HG02623 (cell line): Measurements from ENCODE around the gene FGFR4.

Experiments used
- ATAC-seq: cut with Tn5 transposase; IDR thresholded peaks from one replicate; pipeline ENCODE4 v1.9.1; 2021; ENCODE audit warnings: moderate library complexity; ENCODE audit not compliant: unreplicated experiment

Gene FGFR4

DNA sequence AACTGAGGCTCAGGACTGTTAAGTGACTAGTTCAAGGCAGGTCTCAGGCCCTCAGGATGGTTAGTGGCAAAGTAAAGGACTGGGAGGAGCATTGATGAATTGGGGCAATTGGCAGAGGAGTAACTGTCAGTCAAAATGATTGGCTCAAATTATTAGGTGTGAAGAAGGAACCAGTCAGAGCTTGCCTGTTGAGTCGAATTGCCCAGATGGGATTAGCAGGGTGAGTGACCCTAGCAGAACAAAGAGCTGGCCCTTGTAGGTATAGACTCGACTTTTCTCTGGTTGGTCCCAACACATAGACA lies 44.3 kb downstream of the FGFR4 start:
- no peak for ATAC-seq

DNA sequence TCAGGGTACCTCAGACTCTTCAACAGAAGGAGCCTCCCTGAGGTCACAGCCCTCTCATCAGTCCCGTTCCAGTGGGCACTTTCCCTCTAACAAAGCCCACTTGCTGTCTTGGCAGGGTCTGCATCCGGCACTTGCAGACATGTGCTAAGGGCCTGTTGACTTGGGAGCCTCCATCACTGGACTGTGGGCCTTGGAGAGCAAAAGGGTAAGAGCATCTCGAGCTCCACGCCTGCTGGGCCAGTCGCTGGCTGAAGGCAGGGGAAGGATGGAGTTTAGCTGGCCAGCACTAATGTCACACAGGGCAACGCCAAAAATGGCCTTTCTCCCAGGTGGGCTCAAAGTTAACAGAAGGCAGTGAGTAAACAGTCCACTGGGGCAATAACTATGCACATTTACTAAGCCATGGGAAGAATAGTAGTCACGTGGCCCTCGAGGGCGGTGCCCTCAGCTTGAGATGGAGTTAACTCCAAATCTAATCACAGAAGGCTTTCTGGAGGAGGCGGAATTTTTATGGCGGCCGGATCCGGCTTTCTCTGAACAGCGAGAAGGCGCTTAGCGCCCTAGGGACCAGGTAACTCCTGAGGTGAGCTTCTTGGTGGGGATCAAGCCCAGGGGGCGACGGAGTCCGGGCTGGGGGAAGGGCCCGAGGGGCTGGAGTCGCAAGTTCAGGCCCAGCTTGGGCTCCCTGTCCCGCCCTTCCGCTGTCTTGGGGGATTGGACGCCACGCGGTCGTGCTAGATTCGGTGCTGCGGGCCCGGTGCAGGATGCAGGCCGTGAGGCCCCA lies 44.8 kb downstream of the FGFR4 start:
- no peak for ATAC-seq

DNA sequence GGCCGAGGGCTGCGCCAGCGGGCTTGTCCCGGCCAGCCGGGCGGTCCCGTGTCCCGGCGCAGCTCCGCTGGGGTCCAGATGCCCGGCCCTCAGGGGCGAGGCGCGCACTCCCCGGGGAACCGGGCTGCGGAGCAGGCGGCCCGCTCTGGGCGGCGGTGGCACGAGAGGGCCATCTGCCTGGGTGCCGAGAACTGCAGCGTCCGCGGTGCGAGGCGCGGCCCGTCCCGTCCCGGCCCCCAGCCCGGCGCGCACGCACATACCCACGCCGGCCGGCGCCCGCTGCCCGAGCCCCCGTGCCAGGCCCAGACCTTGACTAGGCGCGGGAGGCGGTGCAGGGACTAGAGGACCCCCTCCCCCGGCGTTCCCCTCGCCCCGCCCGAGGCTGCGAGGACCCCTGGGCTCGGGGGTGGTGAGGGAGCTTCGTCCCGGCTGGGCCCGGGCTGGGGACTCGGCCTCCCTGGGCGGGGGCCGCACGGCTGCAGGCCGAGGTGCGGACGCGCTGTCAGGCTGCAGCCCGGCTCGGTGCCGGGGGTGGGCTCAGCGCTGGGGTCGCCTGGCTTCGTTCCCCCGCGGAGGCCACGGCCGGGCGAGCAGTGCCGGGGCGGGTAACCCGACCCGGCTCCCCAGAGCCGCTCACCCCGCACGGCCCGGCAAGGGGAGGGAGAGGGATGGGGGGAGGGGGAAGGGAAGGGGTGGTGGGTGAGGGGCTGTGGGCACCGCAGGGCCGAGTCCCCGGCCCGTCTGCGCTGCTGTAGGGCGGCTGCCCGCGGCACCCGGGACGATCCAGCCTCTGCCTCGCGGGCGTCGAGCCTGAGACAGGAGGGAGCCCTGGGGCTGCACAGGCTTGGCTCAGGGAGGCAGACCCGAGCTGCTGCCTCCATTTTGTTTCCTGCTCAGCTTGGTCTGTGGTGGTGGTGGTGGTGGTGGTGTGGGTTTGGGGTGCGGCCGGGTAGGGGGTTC lies 45.7 kb downstream of the FGFR4 start:
- peak; percentile 0 for ATAC-seq

DNA sequence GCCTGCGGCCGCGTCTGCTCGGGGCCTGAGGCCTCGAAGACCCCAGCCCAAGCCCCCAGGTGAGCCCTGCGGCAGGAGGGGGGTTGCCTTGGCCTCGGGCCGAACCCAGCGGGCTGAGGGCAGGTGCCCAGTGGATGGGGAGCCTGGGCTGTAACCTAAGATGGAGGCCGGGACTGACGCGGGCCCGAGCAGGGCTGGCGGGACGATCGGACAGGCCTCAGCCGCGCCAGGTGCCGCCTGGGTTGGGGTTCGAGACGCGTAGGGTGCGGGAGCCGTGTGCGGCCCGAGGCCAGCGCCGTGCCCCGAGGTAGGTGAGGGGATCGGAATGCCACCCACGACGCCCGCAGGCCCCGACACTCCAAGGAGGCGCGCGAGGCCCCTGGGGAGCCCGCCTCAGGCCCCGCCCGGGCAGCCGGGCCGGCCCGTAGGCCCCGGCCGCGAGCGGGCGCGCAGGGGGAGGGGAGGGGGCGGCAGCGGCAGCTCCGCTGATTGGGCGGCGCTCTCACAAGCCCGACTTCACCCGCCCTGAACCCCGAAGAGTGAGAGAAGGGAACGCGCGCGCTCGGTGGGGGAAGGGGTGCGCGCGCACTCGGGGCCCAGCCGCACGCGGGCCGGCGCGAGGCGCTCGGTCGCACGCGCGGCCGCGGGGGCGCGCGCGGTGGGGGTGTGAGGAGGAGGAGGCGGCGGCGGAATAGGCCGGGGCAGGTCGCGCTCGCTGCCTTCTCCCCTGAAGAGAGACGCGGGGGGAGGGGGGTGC lies 46.6 kb downstream of the FGFR4 start, which contains the start of gene NSD1:
Gene NSD1 (plus strand): TSS at position 678 of the 757 bp plus-strand sequence. CDS start 1,331 bp downstream, outside the sequence.
- ATAC-seq, result peak; percentile 50

DNA sequence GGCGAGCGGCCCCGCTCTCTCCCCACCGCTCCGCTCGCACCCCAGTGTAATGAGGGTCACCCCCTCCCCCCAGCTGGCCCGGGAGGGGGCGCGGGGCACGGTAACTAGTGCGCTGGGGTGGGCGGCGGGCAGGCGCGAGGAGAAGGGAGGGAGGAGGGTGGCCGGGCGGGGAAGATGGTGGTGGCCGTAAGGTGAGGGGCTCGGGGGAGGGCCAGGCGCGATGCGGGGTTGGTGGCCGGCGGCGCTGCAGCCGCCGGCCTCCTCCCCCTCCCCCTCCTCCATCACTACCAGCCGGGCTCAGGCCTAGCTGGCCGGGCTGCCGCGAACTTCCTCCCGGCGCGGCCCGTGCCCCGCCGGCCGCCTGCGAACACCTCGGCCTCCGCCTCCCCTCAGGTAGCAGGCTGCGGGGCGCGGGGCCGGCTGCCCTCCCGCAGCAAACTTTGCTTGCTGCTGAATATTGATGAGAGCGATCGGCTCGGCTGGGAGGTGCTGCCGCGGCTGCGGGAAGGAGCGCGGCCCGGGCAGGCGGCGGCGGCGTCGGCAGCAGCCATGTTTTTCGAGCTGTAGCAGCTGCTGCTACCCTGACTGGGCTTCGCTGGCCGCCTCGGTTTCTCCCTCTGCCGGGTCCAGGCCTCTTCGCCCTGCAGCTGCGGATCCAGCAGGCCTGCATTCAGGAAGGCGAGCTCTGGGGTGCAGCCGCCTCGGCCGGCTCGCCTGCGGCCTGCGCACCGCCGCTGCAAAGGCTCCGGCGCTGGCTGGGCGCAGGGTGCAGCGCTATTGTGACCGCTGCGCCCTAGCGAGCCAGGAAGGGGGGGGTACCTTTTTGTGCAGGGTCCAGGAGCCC lies 47.4 kb downstream of the FGFR4 start:
- peak; percentile 23 for ATAC-seq

DNA sequence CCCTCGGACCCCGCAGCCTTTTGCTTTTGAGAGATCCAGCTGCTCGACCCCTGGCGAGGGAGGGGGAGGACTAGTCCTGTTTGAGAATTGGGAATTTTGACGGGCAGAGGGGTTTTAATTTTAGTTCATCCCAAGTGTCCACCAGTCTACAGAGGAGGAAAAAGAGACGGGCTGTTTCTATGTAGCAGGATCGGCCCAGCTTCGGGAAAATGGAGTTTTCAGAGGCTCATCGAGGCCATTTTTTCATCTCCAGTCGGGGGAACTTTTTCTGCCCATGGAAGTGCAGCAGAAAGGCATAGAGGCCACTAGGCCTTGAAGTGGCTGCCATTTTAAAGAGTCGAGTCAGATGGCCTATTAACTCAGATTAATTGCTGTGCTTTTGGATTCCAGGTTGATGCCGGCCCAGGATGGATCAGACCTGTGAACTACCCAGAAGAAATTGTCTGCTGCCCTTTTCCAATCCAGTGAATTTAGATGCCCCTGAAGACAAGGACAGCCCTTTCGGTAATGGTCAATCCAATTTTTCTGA lies 48.0 kb downstream of the FGFR4 start:
- ATAC-seq, result no peak

DNA sequence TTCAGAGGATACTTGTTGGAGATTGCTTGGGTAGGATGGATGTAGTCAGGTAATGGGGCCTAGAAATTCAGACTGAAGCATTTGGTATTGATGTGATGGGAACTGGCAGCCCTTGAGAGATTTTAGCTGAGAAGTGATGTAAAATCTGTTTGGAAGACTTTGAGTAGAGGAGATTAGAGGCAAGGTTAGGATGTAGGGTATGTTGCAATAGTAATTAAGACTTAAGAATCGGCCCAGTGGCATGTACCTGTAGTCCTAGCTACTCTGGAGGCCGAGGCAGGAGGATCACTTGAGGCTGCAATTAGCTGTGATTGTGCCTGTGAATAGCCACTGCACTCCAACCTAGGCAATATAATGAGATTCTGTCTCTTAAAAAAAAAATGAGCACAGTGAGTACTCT lies 53.6 kb downstream of the FGFR4 start:
- no peak for ATAC-seq

DNA sequence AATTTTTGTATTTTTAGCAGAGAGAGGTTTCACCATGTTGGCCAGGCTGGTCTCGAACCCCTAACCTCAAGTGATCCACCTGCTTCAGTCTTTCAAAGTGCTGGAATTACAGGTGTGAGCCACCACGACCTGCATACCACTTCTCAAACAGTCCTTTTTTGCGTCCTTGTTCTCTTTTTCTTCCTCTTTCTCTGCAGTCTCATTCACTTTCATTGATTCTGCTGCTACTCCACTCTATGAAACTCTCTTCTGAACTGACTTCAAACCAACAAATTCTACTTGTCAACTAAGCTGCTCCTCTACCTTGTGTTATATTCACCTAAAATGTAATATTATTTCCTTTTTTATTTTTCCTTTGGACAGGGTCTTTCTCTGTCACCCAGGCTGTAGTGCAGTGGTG lies 54.8 kb downstream of the FGFR4 start:
- no peak for ATAC-seq

DNA sequence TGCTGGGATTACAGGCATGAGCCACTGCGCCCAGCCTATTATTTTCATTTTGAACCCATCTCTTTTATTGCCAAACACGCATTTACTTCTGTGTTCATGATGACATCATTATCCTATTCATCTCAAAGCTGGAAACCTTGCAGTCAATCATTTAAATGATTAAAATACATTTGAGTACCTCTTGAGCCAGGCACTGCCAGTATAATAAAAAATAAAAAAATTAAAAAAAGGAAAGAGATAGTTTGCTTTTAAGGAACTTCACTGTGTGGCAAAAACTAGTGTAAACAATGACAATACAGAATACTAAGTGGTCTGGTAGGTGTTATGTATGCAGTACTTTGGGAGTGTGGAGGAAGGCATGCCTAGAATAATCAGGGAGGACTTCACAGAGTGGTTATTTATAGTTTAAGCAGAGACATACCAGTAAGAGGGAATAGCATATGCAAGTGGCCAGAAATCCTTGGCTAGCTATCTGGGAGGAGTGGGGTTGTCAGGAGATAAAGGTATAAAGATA lies 55.4 kb downstream of the FGFR4 start:
- ATAC-seq, result no peak

DNA sequence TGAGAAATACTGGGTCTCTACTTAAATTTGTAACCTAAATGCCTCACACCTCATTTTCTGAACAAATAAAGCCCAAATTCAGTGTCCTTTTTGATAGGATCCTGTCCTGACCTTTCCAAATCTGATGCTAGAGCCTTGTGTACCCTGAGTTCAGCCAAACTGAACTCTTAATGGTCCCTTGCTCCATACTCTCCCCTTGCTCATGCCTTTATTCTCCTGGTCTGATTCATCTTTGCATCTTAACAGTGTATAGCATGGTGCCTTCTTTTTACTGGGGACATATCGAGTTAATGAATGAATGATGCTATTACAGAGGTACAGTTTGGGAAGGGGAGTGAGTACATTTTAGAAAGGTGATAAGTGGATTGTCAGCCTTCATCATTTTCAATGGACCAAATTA lies 56.1 kb downstream of the FGFR4 start:
- ATAC-seq, result no peak

DNA sequence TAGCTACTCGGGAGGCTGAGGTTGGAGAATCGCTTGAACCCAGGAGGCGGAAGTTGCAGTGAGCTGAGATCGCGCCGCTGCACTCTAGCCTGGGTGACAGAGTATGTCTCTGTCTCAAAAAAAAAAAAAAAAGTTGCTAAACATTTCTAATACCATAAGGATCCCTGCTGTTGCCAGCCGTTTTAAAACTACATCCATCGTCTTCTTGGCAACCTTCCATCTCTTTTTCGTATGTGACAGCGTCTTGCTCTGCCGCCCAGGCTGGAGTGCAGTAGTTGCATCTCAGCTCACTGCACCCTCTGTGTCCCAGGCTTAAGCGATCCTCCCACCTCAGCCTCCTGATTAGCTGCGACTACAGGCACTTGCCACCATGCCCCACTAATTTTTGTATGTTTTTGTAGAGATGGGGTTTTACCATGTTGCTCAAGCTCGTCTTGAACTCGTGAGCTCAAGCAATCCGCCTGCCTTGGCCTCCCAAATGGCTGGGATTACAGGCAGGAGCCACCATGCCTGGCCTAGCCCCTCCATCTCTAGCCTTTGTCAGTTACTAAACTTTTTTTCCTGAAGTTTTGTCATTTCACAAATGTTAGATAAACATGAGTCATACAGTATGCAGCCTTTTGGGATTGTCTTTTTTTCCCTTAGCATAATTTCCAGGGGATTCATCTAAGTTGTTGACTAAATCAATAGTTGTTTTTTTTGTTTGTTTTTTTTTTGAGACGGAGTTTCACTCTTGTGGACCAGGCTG lies 60.4 kb downstream of the FGFR4 start:
- ATAC-seq, result no peak
